Endometrium (tissue), 2 donors: ENCODE data around the gene FZR1.
"Not testable (repeated sequence)": the region's sequence is repeated elsewhere in the genome, so short reads cannot be mapped to it uniquely, and the experiment has no call there.

Experiments used
- FAIRE-seq: peaks from 2 replicates; lab custom pipeline; 2012; peaks lifted over from hg19 to GRCh38; lab: Jason Lieb, UNC
- donor health status: control.
- donor health status: control.

The FZR1 gene

DNA sequence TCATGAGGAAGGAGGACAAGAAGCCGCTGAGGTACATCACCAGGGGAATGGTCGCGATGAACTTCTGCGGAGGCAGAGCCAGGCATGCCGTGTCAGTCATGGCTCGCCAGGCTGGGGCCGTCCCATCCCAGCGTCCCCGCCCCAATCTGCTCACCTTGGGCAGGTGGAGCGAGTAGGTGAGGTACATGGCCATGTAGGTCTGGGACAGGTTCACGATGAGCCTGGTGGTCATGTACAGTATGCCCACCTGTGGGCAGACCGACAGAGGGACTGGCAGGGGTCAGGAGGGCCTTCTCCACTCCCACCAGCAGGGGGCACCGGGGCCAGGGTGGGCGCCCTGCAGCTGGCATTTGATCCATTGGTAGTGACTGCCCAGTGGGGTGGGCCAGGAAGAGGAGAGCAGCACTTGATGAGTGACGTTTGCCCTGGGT is 41.2 kb downstream of the FZR1 start:
- FAIRE-seq: no peak

DNA sequence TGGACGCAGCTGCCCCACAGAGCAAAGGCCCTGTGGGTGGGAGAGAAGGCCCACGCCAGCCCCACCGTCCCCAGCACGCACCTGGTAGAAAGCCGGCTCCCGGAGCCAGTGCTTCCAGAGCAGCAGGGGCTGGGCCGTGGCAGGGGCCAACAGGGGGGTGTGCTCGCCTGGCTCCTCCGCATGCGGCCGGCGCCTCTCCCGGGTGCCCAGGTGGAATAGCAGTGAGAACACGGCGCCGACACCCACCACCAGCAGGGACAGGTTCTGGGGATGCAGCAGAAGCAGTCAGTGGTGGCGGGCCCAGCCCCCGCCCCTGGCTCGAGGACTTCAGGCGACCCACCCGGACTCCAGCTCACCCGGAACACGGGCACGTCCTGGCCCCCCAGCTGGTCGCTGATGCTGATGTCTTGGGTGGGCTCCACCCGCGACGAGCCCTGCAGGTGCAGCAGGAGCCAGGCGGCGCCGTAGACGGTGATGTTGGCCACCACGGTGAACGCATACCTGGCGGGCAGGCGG is 41.7 kb downstream of the FZR1 start:
- no peak for FAIRE-seq

DNA sequence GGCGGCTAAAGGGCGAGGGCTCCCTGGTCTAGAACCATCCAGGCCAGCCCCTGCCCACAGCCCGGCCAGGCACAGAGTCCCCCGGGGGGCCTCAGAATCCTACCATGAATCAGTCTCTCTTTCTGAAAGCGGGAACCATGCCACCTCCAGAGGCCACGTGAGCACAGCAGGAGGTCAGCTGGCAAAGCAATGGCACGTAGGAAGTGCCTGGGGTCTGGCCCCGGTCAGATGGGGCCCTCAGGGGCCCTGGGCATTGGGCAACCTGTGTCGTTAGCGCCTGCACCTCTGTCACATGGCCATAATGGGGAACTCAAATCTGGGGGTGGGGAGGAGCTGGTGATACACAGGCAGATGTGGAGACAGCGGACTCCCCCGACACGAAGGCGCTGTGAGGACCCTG is 42.5 kb downstream of the FZR1 start:
- no peak for FAIRE-seq

DNA sequence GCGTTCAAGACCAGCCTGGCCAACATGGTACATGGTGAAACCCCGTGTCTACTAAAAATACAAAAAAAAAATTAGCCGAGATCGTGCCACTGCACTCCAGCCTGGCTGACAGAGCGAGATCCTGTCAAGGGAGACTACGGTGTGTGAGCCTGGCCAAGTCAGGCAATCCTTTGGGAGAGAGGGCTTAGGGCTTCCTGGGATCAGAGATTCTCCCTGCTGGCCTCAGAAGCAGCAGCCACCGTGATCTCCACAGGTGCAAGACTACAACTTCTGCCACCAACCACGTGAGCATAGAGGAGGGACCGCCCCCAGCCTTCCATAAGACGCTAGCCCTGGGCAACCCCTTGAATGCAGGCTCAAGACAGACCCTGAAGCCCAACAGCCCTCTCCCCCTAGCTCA is 43.7 kb downstream of the FZR1 start:
- no peak for FAIRE-seq

DNA sequence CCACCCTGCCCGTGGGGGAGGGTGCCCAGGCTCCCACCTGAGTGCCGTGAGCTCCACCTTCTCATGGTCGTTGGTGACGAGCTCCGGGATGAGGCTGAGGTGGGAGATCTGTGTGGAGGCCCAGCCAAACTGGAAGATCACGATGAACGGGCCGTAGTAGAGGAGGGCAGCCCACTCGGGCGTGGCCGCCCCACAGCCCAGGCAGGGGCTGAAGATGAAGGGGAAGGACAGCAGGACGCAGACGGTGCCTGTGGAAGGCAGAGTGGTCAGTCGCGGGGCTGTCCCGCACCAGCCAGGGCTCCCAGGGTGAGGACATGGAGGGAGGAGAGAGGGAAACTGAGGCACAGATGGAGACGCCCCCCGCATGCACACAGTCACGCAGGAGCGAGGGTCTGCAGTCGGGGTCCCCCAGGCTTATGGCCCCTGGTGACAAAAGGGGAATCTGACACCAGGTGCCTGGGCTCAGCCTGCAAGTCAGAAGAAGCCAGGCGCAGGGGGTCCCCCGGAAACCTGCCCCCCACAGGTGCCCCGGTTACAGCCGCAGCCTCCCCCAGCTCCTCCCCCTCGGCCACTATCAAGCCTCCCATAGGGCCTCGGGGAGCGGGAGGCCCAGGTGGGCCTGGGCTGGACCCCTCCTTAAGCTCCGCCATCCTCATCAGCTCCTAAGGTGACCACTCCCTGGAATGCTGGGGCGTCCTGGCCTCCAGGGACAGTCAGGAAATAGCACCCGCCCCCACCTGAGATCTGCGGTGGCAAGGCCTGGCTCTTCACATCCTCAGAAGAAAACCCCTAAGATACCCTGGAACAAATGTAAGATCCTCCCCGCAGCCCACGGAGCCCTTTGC is 45.1 kb downstream of the FZR1 start:
- no peak for FAIRE-seq

DNA sequence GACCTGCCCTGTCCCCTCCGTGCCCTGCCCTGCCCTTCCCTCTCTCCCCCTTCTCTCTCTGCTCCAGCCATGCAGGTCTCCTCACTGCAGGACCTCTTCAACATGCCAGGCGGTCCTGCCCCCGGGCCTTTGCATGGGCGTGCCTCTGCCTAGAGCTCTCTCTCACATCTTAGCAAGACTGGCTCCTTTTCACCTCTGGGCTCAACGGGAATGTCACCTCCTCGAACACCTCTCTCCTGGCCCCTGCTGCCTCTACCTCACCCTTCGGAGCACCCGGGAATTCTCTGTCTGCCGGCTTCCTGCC is 45.6 kb downstream of the FZR1 start:
- FAIRE-seq: no peak

DNA sequence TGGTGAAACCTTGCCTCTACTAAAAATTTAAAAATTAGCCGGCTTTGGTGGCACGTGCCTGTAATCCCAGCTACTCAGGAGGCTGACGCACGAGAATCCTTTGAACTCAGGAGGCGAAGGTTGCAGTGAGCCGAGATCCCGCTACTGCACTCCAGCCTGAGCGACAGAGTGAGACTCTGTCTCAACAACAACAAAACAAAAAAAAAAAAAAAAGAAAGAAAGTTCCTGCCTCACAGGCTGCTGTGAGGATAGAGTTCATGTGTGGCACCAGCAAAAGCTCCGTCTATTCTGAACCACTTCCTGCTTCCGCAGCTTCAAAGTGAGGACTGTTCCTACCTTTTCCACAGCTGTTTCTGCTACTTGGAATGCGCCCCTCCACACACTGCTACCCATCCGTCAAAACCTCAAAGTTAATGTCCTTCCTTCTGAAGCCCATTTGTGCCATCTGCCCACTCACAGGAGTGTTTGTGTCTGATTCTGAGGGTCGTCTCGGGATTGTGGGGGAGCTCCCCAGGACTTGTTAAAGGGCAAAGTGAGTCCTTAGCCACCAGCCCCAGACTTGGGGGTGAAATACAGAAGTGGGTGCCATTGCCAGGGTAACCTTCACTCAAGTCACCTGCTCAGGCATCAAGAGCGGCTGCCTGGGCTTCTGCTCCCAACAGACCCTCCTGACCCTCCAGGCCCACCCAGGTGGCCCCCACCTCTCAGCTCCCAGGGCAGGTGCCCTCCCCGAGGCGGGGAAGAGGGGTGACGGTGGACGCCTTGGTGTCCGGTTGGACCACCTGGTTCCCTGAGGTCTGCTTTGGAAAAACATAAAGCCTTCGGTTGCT is 48.4 kb downstream of the FZR1 start:
- no peak for FAIRE-seq

DNA sequence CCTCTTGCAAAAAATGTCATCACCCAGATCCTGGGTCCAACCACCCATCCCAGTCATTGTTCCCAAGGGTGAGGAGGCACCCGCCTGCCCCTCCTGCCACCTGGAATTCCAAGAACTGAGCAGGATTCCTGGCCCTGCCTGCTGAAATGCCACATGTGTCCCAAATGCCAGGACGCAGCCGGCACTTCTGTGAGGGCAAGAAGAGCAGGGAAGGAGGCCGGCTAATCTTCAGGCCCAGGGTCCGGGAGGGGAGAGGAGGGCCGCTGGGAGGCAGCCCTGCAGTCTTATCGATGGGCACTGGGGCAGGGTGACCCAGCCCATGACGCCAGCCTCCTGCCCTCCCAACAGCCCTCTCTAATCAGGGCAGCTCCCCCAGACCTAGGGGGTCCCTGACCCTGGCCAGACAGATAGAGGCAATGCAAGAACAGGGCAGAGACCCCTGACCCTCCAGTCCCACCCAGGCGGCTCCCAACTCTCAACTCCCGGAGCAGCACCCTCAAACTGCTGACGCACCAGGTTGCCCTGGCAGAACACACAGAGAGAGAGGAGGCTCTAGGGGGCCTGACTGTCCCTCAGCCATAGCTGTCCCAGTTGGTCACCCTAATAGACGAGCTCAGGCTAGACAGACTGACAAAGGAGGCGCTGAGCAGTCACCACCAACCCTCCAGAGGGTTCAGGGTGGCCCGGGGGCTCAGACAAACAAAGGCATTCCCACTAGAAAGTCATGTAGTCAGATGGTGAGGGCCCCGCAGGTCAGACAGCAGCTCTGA is 49.7 kb downstream of the FZR1 start:
- no peak for FAIRE-seq

DNA sequence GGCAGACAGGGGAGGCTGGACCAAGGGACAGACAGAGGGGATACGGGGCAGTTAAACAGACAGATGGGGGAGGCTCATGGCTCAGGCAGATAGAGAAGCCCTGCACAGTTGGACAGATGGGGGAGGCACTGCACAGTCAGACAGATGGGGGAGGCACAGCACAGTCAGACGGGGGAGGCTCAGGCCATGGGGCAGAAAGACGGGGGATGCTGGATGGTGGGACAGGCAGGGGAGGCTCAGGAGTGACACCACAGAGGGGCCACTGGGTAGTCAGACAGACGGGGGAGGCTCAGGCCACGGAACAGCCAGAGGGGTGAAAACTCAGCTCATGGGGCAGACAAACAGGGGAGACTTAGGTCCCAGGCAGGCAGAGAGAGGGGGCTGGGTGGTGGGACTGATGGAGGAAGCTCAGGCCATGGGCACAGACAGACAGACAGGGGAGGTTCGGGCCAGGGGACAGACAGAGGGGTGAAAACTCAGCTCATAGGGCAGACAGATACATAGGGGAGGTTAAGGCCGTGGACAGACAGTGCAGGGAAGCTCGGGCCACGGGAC is 50.4 kb downstream of the FZR1 start:
- FAIRE-seq: no peak

DNA sequence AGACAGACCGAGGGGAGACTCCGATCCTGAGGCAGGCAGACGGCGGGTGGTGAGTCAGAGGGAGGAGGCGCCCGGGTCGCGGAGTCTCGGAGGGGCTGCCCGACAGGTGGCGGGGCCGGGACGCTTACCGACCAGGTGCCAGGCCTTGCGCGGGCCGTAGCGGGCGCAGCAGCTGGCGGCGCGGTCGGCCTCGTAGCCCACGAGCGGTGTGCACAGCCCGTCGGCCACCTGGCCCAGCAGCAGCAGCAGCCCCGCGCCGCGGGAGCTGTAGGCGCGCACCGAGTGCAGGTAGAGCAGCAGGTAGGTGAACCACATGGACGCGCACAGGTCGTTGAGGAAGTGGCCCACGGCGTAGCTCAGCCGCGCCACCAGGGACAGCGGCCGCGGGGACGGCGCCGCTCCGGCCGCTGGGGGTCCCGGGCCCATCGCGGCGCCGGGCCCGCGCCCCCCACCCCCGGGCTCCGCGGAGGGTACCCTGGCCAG is 50.9 kb downstream of the FZR1 start:
- no peak for FAIRE-seq

DNA sequence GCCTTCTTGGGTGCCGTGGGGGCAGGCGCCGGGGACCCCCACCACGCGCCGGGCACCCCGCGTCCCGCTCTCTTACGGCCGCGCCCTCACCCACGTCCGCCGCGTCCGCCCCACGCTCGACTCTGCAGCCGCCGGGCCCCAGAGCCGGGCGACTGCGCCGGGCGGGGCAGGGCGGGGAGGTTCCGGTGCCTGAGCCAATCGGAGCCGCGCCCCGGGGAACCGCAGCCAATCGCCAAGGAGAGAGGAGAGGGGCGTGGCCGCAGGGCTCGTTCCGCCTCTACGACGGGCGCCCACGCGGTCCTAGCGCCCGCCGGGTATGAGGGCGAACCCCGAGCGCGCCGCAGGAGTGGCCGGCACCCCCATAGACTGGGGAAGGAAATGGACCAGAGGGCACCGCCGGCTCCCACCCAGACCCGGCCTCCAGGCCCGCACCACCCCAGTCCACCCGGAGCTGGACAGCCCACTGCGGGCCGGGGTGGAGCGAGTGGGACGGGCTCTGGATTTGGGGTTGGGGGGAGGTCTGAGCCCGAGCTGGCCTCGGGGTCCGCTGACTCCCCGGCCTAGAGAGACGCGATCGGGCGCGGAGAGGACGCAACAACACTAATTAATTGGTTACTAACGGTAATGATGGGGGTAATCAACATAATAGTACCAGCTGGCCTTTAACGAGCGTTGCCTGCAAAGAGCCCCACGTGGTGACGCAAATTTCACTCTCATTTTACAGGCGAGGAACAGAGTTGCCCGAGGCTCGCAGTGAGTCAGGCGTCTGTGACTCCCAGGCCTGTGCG is 51.5 kb downstream of the FZR1 start, which contains the start of gene MFSD12:
Gene MFSD12 (minus strand): TSS at position 126 of the 788 bp plus-strand sequence. CDS start 183 bp downstream, outside the sequence.
- no peak for FAIRE-seq

DNA sequence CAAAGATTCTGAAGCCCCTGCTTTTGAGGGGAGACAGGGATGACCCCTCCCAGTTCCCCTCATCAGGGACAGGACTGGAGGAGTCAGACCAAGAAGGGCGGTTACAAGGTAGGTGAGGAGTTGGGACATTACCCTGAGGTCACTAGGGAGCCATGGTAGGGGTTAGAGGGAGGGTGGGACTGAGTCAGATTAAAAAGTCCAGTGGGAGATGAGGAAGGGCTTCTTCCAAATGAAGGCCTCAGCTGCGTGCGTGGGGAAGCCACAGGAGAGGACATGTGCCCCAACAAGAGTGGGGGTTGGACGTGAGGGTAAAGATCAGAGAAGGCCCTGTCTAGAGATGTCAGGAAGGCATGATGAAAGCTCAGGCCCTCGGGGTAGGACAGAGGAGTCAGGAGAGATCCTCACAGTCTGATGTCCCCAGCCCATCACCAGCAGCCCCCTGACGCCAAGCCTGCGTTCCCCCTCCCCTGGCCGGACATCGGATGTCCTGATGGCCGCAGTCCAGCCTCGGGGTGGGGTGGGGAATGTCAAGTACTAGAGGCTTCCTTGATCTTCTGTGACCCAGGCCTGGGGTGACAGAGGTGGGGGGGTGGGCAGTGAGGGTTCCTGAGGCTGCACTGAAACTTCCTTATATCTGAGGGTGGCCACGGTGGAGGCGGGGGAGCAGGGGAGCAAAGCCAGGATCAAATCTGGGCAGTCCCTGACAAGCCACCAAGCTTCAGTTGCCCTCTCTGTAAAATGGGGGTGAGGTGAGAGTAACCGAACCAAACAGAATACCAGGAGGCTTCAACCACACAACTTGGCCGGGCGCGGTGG is 57.8 kb downstream of the FZR1 start:
- FAIRE-seq: no peak

DNA sequence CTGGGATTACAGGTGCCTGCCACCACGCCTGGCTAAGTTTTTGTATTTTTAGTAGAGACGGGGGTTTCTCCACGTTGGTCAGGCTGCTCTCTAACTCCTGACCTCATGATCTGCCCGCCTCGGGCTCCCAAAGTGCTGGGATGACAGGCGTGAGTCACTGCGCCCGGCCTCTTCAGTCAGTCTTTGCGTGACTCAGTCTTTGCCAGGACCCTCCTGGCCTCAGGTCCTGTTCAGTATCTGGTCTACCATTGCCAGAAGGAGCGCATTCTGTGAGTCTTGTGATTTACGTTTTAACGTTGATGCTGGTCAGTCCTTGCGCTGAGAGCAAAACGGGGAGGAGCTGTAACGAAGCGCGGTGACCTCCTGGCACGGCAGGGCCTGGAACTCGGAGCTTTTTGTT is 59.0 kb downstream of the FZR1 start:
- FAIRE-seq: no peak

DNA sequence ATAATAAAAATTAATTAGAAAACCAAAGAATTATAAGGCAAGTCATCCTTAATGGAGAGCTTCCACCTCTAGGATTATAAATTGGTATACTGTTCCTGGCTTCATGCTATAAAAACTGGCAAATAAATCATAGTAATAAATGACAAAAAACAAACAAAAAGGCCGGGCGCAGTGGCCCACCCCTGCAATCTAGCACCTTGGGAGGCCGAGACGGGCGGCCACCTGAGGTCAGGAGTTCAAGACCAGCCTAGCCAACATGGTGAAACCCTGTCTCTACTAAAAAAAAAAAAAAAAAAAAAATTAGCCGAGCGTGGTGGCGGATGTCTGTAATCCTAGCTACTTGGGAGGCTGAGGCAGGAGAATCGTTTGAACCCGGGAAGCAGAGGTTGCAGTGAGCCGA is 63.9 kb downstream of the FZR1 start:
- not testable (repeated sequence) for FAIRE-seq

DNA sequence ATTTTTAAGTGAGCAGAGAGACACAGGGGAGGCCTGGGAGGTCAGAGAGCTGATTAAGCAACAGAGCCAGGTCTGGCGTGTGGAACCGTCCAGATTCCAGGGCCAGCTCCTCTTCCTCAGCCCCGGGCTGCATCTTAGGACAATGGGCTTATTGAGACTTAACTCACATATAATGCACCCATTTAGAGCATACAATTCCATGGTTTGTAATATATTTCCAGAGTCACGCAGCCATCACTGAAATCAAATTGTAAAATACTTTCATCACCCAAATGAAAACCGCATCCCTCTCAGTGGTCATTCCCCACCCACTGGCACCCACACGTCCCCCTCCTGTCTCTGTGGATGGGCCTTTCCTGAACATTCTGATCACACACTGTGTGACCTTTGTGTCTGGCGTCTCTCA is 64.5 kb downstream of the FZR1 start:
- no peak for FAIRE-seq

DNA sequence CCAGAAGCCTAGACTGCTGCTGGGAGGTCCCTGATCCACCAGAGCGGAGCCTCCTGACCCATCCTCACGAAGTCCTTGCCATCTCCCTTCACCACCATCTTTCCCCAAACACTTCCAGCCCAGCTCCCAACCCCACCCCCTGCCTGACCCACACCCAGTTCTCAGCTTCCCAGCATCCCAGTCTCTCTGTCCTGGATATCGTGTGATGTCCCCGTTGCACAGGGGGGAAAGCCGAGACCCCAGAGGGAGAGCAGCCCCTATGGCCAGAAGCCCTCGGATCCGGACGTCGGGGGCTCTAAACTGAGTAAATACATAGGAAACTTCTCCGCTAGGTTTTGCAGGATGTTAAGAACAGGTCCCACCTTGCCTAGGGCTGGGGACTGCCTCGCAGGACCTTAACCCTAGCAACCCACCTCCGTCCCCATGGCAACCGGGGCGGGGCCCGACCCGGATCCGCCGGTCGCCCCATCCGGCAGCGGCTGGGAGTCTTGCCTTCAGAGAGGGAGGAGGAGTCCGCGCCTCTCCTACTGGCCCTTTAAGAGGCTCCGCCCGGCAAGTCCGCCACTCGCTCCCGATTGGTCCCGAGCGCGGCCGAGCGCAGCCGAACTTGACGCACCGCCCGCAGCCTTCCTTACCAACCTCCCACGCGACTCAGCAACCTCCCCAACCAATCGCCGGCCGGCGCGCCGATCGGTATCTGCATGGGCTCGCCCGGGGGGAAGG is 66.2 kb downstream of the FZR1 start:
- peak; percentile 96 for FAIRE-seq

DNA sequence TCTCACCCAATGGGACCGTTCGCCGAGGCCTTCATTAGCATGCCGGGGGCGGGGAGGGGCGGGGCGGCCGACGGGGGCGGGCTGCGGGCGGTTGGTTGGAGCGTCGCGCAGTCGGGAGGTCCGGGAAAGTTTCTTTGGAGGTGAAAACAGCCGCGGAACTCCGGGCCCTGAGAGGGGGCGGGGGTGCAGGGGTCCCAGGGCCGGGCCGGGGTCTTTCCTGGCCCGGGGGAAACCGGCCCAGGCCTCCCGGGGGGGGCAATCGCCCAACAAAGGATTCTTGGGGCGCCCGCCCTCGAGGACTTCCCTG is 66.7 kb downstream of the FZR1 start, which contains the start of gene HMG20B:
Gene HMG20B (plus strand): TSS at position 90 of the 307 bp plus-strand sequence. CDS start 366 bp downstream, outside the sequence.
- no peak for FAIRE-seq

DNA sequence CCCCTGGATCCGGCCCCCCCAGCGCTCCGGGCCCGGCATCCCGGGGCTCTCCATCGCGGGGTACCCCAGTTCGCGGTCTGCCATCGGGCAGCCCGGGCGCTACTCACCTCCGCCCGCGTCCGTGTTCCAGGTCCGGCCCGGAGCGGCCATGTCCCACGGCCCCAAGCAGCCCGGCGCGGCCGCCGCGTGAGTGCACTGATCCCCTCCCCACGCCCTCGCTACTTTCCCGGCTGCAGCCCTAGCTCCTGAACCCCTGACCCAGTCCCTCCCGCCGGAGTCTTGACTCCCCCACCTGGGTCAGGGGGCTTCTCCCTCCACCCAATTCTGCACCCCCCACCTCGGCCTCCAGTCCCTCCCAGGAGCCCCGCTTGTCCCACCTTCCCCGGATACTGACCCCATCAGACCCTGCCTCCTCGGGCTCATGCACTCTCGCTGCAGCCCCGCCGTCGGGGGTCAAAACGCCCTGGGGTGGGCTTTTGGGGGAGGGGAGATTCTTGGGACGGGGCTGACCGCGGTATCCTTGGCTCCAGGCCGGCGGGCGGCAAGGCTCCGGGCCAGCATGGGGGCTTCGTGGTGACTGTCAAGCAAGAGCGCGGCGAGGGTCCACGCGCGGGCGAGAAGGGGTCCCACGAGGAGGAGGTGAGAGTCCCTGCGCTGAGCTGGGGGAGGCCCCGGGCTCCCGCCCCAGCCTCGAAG is 67.2 kb downstream of the FZR1 start:
- FAIRE-seq: no peak
